ENCODE measurements around the gene RASA3. TPM values are rescaled to one million over a fixed set of nuclear protein-coding genes. Genes with fewer than 3 reads are reported as not detected.
"Not testable (repeated sequence)": the region's sequence is repeated elsewhere in the genome, so short reads cannot be mapped to it uniquely, and the experiment has no call there.

RASA3 gene
- total RNA-seq, result 30.7 and 33.9 TPM in 2 replicates

GRCh38 chr13:114132419-114133121 lies at the start of gene RASA3:
RASA3 (minus strand) TSS chr13:114132623; CDS start chr13:114132489, 134 bp downstream.
- peak; percentile 55 to 90 for DNase-seq (ENCODE audit: low read depth in 2 of 2)

GRCh38 chr13:114179087-114179658 lies 46.8 kb upstream of the RASA3 start, which contains the start of gene CFAP97D2:
CFAP97D2 (plus strand) TSS chr13:114179257; CDS start chr13:114179331, 74 bp downstream.
- DNase-seq (ENCODE audit: low read depth in 2 of 2), result no peak

GRCh38 chr13:114177245-114178010 lies 45.0 kb upstream of the RASA3 start:
- DNase-seq (ENCODE audit: low read depth in 2 of 2), result no peak

- DNase-seq (ENCODE audit: low read depth in 2 of 2), result not testable (repeated sequence)
Measured at GRCh38 chr13:114176359-114176902, 44.0 kb upstream of the RASA3 start.

- DNase-seq (ENCODE audit: low read depth in 2 of 2), result peak; percentile 94 to 95
Measured at GRCh38 chr13:114174529-114174961, 42.1 kb upstream of the RASA3 start.

- no peak for DNase-seq (ENCODE audit: low read depth in 2 of 2)
Measured at GRCh38 chr13:114173745-114174144, 41.3 kb upstream of the RASA3 start.

- DNase-seq (ENCODE audit: low read depth in 2 of 2), result no peak
Measured at GRCh38 chr13:114173272-114173671, 40.8 kb upstream of the RASA3 start.

GRCh38 chr13:114167885-114168284 lies 35.5 kb upstream of the RASA3 start:
- DNase-seq (ENCODE audit: low read depth in 2 of 2), result no peak

- no peak for DNase-seq (ENCODE audit: low read depth in 2 of 2)
Measured at GRCh38 chr13:114167426-114167825, 35.0 kb upstream of the RASA3 start.

- DNase-seq (ENCODE audit: low read depth in 2 of 2), result no peak
Measured at GRCh38 chr13:114166381-114167131, 34.1 kb upstream of the RASA3 start.

- no peak for DNase-seq (ENCODE audit: low read depth in 2 of 2)
Measured at GRCh38 chr13:114164681-114165429, 32.4 kb upstream of the RASA3 start.

GRCh38 chr13:114164053-114164452 lies 31.6 kb upstream of the RASA3 start:
- no peak for DNase-seq (ENCODE audit: low read depth in 2 of 2)

- no peak for DNase-seq (ENCODE audit: low read depth in 2 of 2)
Measured at GRCh38 chr13:114162533-114162922, 30.1 kb upstream of the RASA3 start.

GRCh38 chr13:114161644-114162532 lies 29.5 kb upstream of the RASA3 start:
- peak; percentile 29 to 86 for DNase-seq (ENCODE audit: low read depth in 2 of 2)

- peak; percentile 84 to 96 for DNase-seq (ENCODE audit: low read depth in 2 of 2)
Measured at GRCh38 chr13:114161028-114161556, 28.7 kb upstream of the RASA3 start.

- DNase-seq (ENCODE audit: low read depth in 2 of 2), result not testable (repeated sequence)
Measured at GRCh38 chr13:114158869-114159666, 26.6 kb upstream of the RASA3 start.

GRCh38 chr13:114157869-114158495 lies 25.6 kb upstream of the RASA3 start:
- no peak for DNase-seq (ENCODE audit: low read depth in 2 of 2)
